AG10803 (cell line): ENCODE results near the gene BHLHE40.

Experiments used
- DNase-seq: peaks from one replicate; pipeline ENCODE4 v3.0.0; 2010; ENCODE audit warnings: low read depth
- H3K4me3 ChIP-seq: 2 replicates; pipeline ENCODE4 v1.5.1; 2011; ENCODE audit warnings: mild to moderate bottlenecking, low read length, control low read depth
- TF ChIP-seq, protein P1 (sequence below): conservative IDR thresholded peaks from 2 replicates; pipeline ENCODE4 v1.5.1; 2011; ENCODE audit warnings: mild to moderate bottlenecking, low read length, control low read depth, inconsistent platforms

The BHLHE40 gene

DNA sequence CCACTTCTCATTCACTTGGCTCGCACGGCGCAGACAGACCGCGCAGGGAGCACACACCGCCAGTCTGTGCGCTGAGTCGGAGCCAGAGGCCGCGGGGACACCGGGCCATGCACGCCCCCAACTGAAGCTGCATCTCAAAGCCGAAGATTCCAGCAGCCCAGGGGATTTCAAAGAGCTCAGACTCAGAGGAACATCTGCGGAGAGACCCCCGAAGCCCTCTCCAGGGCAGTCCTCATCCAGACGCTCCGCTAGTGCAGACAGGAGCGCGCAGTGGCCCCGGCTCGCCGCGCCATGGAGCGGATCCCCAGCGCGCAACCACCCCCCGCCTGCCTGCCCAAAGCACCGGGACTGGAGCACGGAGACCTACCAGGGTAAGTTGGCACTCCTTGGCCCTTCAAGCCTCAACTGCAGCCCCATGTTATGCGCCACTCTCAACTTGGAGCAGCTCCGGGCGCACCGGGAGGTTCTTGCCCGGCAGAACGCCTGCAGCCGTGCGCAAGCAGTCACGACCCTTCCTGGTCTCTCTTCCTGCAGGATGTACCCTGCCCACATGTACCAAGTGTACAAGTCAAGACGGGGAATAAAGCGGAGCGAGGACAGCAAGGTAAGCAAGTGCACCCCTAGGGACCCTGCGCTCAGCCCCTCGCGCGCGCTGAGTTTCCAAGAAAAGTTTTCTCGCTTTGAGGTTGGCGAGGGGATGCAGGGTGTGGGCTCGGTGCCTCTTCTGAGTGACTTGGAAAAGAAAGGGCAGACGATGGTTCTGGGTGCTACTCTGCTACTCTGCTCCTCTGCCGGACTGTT lies at the start of gene BHLHE40:
BHLHE40 (plus strand) TSS at position 10 of the 801 bp plus-strand sequence; CDS start at position 292, 282 bp downstream.
- no peak for DNase-seq
- H3K4me3 ChIP-seq = peak within 1 kb of the TSS; percentile 96
- TF ChIP-seq, protein P1, sequence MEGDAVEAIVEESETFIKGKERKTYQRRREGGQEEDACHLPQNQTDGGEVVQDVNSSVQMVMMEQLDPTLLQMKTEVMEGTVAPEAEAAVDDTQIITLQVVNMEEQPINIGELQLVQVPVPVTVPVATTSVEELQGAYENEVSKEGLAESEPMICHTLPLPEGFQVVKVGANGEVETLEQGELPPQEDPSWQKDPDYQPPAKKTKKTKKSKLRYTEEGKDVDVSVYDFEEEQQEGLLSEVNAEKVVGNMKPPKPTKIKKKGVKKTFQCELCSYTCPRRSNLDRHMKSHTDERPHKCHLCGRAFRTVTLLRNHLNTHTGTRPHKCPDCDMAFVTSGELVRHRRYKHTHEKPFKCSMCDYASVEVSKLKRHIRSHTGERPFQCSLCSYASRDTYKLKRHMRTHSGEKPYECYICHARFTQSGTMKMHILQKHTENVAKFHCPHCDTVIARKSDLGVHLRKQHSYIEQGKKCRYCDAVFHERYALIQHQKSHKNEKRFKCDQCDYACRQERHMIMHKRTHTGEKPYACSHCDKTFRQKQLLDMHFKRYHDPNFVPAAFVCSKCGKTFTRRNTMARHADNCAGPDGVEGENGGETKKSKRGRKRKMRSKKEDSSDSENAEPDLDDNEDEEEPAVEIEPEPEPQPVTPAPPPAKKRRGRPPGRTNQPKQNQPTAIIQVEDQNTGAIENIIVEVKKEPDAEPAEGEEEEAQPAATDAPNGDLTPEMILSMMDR = no peak

DNA sequence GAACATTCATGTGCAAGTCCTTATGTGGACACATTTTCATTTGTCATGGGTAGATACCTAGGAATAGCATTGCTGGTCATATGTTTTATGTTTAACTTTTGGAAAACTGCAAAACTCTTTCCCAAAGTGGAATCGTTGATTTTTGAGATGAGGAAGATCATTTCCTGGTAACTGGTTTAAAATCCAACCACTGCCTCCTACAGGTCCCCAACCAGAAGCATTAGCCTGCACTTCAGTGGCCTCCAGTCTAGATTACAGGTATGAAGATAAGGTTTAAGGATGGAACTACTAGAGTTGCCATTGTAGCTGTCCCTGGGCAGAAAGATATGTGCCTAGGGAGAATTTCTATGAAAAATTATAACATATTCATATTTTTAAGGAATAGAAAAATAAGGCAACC lies 48.7 kb upstream of the BHLHE40 start:
- no peak for DNase-seq
- TF ChIP-seq, protein P1 = no peak
- H3K4me3 ChIP-seq = no peak overlapping the region

DNA sequence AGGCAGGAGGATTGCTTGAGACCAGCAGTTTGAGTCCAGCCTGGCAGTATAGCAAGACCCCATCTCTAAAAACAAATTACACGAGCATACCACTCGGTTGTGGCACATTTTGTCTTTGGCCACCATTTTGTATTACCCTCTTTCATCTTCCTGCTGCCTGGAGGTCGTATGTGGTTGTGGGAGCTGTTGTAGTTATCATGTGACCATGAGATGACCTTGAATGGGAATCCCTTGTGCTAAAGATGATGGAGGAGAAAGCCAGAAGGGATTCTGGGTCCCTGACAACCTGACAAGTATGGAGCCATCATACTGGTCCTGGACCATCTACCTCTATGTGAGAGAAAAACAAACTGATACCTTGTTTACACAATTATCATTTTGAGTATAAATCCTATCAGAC lies 45.2 kb upstream of the BHLHE40 start:
- TF ChIP-seq, protein P1 = no peak
- H3K4me3 ChIP-seq = no peak overlapping the region
- DNase-seq = no peak

DNA sequence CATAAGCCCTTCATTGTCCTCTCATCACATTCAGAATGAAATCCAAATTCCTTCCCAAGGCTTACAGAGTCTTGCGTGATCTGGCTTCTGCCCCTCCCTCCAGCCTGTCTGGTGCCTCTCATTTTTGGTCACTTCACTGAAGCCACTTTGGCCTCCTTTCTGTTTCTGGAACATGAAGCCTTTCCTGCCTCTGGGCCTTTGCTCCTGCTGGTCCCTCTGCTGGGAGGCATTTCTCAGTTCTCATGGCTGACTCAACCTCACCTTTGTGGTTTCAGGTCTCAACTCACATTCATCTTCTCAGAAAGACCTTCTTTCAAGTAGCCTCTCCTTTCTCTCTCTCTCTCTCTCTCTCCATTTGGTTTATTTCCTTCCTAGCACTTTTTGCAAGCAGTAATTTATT lies 43.9 kb upstream of the BHLHE40 start:
- no peak for DNase-seq
- H3K4me3 ChIP-seq = no peak overlapping the region
- TF ChIP-seq, protein P1 = no peak

DNA sequence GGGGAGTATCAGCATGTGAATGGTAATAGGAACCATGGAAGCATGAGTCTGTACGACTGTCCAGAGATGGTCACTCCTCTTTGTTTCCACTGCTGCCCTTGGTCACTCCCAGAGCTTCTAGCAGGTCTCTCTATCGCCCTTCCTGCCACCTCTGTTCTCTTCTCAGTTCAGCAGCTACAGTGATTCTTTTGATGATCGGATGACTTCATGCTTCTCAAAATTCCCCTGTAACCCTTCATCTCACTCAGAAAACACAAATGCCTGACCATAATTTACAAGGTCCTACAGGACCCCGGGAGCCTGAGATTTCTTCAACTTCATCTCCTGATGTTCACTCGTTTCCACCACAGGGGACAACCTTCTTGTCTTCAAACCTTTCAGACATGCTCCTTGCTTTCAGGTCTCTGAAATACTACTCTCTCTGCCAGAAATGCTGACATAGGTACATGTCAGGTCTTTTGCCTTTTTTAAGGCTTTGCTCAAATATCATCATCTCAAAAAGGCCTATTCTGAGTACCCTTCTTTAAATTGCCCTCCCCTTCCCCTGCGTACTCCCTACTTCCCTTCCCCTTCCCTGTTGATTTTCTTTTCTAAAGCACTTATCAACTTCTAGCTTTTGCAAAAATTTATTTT lies 42.1 kb upstream of the BHLHE40 start:
- no peak overlapping the region for H3K4me3 ChIP-seq
- TF ChIP-seq, protein P1 = no peak
- DNase-seq = no peak

DNA sequence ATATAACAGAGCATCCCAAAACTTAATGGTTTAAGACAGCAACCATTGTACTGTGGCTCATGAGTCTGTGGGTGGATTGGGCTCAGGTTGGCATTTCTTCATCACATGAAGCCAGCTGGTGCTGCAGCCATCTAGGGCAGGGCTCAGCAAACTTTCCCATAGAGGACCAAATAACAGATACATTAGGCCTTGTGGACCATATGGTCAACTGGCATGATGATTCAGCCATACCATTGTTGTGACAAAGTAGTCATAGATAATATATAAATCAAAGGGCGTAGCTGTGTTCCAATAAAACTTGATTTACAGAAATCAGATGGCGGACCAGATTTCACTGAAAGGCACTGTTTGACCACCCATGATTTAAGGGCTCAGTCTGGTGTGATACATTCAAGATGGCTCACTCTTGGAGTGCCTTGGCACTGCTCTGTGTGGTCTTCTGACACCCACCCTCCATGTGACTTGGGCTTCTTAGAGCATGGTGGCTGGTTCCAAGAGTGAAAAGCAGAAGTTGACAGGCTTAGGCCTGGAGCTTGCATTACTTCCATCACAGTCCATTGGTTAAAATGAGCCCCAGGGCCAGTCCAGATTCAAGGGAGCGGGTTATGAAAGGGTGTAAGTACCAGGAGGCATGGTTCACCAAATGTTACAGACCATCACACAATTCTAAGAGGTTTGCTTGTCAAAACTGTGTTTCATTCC lies 40.8 kb upstream of the BHLHE40 start:
- TF ChIP-seq, protein P1 = no peak
- no peak for DNase-seq
- no peak overlapping the region for H3K4me3 ChIP-seq

DNA sequence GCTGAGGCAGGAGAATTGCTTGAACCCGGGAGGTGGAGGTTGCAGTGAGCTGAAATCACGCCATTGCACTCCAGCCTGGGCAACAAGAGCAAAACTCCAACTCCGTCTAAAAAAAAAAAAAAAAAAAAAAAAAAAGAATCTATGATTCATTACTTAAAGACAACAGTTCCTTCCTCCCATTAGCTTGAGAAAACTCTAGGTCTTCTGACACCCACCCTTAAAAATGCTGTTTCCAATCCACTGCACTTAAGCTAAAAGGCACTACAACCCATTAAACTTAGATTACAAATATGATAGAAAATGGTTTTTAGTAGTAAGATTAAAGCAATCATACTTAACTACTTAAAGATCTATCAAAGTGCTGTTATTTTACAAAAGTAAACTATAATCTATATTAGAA lies 40.0 kb upstream of the BHLHE40 start:
- DNase-seq = no peak
- no peak overlapping the region for H3K4me3 ChIP-seq
- TF ChIP-seq, protein P1 = no peak
